A172 (cell line): ENCODE results near the gene ATP6AP1. TPM values are rescaled to one million over a fixed set of nuclear protein-coding genes. Genes with fewer than 3 reads are reported as not detected.
A peak's percentile ranks its signal among the peaks of the same experiment; 100 is the strongest.
"Not testable (repeated sequence)": the region's sequence is repeated elsewhere in the genome, so short reads cannot be mapped to it uniquely, and the experiment has no call there.

ENCODE experiments used
- DNase-seq: peaks from one replicate; pipeline ENCODE4 v3.0.0-alpha.2; 2015; ENCODE audit warnings: low spot score
- total RNA-seq: library from RNA; depleted of rRNA; stranded (reverse); fragments of >200 nt; shearing (Covaris generic); gene quantifications from 2 replicates; pipeline ENCODE4 v1.2.3, GENCODE V29; 2014

Gene ATP6AP1
- total RNA-seq, 1 experiment from 2014 or later: 137 TPM

DNA sequence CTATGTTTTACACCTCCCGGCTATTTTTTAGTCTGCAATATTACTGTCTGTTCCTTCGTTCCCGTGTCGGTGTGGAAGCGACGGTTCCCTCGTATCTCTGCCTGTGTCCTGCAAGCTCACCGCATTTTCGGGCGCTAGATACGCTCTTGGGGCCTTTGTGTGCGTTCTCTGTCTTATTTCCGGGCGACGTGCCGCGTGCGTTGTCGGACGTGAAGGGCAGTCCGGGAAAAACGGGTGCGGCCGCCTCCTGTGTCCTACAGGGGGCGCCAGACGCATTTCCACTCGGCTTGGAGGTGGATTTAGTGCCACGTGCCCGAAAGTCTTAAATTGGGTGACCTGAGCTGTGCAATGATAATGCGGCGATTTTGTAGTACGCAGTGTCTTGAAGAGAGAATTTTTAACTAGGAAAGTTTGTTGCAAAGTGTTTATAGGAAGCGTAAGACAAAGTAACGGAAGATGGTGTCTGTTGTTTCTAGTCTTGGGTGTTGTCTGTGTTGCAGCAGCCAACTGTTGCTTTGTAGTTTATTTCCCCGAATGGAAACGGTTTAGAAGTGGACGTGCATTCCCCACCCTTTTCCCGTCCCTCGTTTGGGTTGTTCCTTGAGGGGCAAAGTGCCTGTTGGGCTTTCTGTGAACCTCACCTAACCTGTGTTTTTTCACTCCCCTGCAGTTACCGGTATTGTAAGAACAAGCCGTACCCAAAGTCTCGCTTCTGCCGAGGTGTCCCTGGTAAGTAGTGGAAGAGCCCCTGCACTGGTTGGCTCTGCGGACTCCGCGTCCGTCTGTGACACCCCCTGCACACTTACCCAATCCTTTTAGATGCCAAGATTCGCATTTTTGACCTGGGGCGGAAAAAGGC is 29.6 kb upstream of the ATP6AP1 start:
- DNase-seq: peak; percentile 77

DNA sequence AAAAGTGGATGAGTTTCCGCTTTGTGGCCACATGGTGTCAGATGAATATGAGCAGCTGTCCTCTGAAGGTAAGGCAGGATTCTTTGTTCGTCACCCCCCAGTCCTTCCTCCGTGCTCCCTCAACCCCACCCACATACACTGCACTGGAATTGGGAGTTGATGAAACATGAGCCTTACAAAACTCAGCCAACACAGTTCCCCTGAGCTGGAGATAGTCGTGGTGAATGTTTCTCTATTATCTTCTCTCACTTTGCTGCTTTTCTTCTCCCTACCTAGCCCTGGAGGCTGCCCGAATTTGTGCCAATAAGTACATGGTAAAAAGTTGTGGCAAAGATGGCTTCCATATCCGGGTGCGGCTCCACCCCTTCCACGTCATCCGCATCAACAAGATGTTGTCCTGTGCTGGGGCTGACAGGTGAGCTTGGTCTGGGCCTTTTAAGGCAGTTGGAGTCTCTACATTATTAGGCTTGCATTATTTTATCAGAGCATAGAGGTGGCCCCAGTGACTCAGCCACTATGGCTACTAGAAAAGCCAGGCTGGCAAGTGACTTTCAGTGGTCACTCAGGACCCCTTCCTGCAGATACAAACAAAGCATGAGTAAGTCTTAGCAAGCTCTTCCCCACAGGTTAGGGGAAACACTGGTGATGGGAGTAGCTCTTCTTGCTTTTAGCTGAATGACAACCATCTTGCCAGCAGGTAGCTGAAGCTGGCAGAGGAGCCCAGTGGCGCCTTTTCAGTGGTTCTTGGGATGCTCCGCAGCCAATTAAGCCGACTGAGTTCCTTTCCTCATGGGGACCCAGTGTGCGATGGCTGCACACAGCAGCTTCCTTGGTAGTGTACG is 28.7 kb upstream of the ATP6AP1 start:
- DNase-seq: no peak

DNA sequence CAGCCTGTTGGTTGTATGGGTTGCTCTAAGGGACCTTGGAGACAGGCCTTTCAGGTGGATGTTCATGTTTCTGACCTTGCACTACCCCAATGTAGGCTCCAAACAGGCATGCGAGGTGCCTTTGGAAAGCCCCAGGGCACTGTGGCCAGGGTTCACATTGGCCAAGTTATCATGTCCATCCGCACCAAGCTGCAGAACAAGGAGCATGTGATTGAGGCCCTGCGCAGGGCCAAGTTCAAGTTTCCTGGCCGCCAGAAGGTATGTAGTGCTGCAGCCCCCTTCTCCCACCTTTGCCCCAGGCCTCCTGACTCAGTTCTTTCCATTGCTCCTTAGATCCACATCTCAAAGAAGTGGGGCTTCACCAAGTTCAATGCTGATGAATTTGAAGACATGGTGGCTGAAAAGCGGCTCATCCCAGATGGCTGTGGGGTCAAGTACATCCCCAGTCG is 28.1 kb upstream of the ATP6AP1 start:
- not testable (repeated sequence) for DNase-seq

DNA sequence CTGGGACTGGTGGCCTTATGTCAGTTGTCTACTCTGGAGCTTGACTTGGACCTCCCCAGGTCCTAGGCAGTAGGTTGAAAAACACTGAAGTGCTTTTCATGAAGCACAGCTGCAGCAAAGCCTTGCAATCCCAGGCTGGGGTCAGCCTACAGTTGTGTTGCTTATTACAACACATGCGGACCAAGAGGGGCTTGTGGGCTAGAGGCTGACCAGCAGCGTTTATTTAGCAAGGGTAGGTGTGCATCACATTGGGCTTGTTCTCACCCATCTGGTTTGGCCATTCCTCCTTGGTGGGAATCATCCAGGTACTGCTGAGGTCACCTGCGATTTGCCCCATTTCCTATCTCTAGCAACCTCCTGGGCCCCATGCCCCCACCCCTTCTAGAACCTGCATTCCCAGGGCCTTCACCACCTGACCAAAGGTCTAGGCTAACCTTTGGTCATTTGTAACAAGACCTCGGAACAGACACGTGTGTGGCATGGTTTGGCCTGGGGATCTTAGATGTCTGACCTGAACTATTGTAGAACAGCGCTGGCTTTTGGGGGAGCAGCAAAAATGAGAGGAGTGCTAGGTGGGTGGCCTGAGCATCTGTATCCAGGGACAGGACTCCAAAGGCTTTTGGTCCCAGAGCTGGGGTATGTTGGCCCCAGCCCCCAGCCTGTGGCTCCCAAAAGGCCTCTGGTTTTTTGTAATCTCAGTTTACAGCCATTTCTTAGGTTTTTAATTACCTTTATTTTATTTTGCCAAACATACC is 27.3 kb upstream of the ATP6AP1 start:
- DNase-seq: no peak

DNA sequence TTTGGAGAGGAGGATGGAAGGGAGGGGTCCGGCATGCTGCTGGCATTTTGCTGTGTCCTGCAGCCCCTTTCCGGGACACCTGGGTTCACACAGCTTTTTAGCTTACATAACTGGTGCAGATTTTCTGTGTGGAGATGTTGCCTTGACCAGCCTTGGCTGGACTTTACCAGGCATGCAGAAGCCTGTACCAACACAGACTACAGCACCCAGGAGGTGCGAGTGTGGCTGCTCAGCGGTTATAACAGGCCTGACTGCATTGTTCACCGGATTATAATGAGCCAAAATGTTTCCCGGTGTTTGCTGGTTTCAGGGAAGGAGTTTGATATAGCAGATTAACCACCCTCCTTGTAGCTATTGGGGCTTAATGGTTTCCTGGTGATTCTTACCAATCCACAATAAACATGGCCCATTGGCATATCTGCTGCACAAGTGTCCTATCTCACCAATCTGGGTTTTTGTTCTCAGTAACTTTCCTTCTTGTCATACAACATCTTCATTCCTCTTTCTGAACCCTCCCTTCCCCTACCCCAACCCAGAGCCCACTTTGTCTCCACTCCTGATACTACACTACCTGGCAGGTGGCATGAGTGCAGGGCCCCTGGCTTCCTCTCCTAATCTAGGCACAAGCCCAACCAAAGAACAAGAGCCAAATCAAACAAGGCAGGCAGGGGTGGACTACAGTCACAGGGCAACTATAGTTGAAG is 26.4 kb upstream of the ATP6AP1 start:
- DNase-seq: no peak

DNA sequence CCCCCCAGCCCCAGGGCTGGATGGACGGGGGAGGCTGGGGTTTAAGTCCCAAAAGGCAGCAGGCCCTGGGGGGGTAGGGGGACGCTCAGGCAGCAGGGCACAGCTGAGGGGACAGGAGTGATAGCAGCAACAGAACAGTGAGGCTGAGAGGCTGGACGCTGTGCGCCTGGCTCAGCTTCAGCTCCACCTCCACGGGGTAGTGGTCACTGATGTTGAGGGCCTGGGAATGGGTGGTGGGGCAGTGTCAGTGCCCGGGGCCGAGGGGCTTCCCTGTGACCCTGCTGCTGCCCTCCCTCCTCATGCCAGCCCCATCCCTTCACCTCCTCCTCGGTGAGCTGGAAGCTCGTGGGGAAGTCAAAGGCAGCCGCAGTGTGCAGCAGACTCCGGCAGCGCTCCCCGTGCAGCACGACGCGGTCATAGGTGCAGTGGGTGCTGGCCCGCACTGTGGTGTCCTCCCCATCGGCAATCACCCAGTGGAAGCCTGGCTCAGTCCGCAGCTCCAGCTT is 25.8 kb upstream of the ATP6AP1 start:
- no peak for DNase-seq

DNA sequence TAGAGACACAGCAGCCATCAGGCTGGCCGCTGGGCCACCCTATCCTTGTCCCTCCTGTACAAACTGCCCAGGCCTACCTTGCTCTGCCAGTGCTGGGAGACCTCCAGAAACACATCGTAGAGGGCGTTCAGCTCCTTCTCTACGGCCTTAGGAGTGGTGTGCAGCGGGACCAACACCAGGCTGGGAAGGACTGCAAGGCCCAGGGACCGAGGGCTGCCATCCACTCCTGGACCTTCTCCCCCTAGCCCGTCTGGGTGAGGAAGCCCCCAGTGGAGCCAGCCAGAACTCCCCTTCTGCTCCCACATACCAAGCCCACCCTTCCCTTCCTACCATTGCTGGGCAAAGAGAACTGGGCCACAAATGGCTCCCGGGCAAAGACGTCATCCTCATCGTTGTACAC is 25.3 kb upstream of the ATP6AP1 start:
- DNase-seq: no peak

DNA sequence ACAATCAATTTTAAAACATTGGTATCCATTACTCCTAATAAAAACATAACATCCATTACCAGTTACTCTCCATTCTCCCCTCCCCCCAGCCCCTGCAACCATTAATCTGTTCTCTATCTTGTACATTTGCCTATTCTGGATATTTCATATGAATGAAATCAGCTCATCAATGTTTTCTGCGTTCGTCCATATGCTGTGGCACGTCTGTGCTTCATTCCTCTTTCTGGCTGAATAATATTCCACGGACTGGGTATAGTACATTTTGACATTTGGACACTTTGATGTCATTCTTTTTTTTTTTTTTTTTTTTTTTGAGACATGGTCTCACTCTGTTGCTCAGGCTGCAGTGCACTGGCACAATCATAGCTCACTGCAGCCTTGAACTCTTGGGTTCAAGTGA is 24.6 kb upstream of the ATP6AP1 start:
- DNase-seq: no peak

DNA sequence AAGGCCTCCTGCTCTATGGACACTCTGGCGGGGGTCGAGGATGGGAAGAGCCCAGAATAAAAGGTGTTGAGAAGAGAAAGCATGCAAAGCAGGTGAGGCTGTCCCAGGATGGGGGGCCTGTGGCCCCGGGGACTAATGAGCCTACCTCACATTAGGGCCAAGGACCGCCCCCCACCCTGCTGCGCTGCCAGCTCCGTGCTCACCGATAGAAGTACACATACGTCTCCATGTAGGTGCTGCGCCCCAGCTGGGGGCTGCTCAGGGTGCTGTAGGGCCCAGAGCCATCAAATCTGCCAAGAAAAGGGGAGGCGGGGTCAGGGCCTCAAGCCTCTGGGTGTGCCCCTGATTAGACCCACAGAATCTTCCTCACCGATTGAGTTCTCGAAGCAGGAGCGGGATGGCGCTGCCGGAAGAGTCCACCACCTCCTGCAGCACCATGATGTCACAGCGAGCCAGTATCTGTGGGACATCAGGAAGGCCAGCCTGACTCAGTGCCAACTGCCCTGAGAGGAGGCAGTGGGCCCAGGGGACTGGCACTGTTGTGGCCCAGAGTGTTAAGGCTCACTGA is 23.8 kb upstream of the ATP6AP1 start:
- no peak for DNase-seq

DNA sequence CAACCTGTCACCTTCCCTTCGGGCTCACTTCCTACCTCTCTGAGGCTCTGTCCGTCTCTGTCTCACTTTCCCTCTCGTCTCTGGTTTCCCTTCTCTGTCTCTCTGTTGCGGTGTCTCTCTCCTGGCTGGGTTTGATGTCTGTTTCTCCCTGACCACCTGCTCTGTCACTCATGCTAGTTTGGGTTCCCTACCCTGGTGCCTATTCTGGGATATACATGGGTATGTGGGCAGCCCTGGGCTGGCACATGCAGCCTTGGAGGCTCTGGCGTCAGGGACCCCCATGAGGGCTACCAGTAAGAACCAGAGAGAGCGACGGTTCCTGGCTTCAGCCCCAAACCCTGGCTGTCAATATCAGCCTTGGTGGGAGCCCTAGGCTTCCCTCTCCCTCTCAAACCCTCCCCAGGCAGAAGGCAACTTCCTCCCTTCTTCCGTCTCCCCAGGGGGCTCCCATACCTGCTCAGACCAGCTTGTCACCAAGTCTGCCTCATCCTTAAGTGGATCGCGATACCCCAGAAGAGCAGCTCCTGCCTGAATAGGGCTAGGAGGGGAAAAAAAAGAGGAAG is 19.7 kb upstream of the ATP6AP1 start:
- no peak for DNase-seq

DNA sequence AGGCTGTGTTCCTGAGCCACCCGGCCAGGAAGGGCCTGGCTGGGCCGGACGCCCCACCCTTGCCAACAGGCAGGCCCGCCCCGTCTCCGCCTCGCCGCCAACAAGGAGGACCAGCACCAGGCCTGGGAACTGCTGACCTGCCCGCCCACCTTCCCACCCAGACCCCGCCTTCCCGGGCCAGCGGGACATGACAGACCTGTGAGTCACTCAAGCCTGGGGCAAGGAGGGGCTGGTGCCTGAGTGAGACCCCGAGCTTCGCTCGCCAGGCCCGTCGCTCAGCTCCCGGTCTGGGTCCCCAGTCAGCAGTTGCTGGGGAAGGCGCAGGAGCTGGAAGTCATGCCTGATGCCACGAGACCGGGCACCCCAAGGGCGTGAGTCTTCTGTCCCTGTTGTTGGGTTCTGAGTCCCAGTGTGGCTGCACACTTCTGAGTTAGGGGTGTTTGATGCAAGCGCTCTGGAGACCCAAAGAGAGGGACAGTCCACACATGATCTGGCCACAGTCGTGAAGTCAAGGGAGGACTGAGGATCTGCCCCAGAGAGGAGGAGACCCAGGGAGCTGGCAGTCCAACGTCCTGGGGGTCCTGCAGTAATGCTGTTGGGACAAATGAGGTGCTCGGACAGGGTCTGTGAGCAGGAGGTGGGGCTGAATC is 19.1 kb upstream of the ATP6AP1 start, which contains the start of gene DNASE1L1:
Gene DNASE1L1, minus strand, starts transcription at position 33 of the 650 bp plus-strand sequence. CDS start 3,686 bp downstream, outside the sequence.
- peak; percentile 94 for DNase-seq

DNA sequence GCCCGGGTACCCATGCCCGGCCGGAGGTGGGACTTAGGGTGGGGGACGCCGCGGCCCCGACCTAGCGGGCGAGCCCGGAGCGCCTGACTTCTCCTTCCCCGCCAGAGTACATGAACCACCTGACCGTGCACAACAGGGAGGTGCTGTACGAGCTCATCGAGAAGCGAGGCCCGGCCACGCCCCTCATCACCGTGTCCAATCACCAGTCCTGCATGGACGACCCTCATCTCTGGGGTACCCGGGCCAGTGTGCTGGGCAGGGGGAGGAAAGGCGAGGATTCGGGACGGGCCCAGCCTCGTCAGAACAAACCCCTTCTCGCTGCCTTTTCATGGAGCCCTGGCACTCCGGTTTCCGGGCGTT is 16.5 kb upstream of the ATP6AP1 start:
- DNase-seq: peak; percentile 64

DNA sequence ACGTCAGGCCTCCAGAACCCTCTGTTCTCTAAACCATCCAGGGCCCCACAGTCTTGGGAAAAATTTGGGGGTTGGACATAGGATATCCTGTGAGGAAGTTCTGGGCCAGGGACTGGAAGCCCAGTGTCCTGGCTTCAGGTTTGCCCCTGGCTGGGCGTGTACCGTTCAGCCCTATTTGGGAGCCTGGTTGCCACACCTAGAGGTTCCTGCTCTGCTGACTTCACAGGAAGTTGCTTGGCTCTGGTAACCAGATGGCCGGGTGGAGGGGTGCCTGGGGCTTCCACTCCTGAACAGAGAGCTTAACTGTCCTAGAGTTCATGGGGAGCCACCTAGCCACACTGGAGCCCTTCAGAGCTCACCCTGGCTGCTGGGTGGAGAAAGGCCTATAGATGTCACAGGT is 16.0 kb upstream of the ATP6AP1 start:
- peak; percentile 28 for DNase-seq

DNA sequence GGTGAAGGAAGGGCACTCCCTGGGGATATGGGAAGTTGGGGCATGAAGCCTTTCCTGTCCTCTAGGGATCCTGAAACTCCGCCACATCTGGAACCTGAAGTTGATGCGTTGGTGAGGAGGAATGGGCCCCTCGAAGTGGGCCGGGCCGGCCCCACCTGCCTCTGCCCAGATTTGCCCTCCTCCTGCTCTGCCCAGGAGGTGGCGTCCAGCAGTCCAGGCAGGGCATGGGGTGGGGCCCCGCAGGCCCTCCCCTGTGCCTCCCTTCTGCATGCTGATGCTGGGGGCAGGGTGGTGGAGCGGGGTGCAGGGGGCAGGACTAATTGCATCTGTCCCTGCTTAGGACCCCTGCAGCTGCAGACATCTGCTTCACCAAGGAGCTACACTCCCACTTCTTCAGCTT is 15.3 kb upstream of the ATP6AP1 start:
- no peak for DNase-seq

DNA sequence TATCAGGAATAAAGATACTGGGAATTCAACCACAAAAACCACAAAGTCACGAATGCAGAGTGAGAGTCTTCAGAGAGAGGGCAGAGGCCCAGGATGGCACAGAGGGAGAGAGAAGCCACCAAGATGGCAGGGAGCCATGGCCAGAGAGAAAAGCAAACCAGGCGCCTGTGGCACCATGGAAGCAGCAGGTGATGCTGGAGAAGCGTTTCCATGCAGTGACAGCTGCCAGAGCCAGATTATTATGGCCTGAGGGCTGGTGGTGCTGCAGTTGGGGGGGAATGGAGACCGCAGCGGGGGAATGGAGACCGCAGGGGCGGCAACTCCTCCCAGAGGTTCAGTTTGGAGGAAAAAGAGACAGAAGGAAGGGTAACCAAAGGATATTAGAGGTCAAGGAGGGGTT is 11.3 kb upstream of the ATP6AP1 start:
- peak; percentile 21 for DNase-seq

DNA sequence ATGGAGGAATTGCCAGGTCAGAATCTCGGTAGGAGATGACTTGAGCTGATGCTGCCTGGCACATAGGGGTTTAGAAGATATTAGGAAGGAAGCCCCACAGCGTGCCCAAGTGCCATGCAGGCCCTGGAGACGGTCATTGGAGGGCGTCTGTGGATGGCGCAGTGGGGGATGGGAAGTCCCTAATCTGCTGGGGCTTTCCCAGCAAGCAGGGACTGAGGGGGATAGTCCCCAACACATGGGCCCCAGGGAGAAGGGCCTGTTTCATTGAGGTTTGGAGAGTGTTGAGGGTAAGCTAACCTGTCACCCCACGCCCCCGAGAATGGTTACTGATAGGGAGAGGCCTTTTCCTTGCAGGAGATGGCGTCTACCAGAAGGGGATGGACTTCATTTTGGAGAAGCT is 9.3 kb upstream of the ATP6AP1 start:
- DNase-seq: no peak

DNA sequence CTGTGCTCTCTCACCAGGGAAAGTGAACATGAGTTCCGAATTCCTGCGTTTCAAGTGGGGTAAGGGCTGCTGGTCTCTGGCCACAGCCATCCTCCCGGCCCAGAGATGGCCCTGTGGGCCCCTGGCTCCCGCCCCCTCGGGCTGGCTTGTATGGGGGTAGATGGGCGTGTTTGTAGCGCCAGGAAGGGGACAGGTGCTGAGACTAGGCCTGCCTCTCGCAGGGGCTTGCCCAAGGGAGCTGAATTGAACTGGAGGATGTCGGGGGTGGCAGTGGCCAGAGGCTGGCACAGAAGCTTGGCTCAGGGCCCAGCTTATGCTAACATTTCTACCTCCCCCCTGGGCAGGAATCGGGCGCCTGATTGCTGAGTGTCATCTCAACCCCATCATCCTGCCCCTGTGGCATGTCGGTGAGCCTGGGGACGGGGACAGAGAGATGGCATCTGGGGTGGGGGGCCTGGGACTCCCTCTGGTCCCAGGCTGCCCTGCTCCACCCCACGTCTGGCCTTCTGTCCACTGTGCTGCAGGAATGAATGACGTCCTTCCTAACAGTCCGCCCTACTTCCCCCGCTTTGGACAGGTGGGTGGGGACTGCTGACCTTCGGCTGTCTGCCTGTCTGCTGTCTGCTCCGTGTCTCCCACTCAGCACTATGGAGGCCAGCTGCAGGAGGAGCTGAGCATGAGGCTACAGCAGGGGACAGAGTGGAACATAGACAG is 8.6 kb upstream of the ATP6AP1 start:
- DNase-seq: no peak

DNA sequence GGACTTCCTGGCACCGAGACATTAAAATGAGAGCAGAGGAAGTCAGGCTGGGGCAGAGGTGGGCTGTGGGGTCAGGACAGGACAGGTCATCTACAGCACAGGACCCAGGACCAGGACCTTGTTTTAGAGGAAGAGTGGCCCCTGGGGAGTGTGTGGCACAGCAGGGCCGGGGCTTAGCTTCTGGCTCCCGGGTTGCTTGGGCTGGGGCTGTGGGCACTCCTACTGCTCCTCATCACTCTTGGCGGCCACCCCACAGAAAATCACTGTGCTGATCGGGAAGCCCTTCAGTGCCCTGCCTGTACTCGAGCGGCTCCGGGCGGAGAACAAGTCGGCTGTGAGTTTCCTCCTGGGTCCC is 8.1 kb upstream of the ATP6AP1 start:
- no peak for DNase-seq
